ENCODE data around the gene SLC5A9.
"Not testable (repeated sequence)": the region's sequence is repeated elsewhere in the genome, so short reads cannot be mapped to it uniquely, and the experiment has no call there.

Gene SLC5A9

DNA sequence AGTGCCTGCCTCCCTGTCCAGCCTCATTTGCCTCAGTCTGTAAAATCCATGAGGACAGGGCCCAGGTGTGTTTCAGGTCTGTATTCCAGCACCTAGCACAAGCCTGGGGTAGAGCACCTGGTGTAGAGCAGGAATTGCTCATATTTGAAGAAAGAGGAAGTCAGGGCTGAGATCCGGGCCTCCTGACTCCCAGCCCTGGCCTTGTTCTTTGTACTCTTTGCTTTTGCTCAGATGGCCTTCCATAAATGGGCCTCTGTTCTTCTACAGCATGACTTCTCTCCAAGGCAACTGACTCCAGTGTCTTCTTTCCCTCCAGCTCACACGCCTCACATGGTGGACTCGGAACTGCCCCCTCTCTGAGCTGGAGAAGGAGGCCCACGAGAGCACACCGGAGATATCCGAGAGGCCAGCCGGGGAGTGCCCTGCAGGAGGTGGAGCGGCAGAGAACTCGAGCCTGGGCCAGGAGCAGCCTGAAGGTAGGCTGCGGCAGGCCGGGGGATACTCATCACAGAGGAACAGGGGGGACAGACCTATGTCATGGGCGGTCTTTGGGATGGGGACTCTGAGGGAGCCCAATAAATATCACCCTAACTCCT, 19.7 kb downstream of the SLC5A9 start:
- no peak for DNase-seq (ENCODE audit: low spot score)

DNA sequence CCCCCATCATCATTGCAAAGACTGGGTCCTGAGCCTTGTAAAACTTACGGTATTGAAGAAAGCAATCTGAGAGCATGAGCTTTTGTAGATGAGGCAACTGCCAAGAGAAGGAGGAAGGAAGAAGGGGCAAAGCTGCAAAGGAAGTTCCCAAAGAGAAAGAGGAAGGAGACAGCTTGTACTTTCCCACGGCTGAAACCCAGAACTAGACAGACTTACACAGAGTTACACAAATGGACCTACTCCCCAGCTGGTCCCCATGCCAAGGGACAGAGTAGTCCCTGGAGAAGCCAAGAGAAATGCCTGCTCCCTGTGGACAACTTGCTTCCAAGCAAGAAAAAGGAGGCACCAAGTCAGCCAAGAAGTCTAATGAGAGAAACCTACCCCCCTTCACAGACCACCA, 22.6 kb downstream of the SLC5A9 start:
- no peak for DNase-seq (ENCODE audit: low spot score)

- no peak for DNase-seq (ENCODE audit: low spot score)
Observed at GRCh38 chr1:48246727-48247126, 24.2 kb downstream of the SLC5A9 start.

GRCh38 chr1:48248356-48248755, 25.8 kb downstream of the SLC5A9 start:
- DNase-seq (ENCODE audit: low spot score) = no peak

DNA sequence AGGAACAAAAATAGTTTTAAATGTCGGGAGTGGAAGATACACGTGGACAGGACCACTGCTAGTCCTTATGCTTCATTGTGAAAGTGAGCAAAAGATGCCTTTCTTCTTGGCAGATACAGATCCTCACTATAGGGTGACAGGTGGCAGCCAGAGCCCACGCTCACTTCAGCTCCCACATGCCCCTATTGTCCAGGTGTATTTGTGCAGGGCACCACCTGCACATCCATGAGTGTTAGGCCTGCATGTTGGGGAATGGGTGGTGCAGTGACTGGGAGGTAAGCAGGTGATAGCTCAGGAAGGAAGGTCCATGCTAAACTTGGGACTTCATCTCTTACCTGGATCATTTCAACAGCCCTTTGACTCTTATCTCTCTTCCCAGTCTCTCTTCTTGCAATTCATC, 27.4 kb downstream of the SLC5A9 start:
- no peak for DNase-seq (ENCODE audit: low spot score)

- no peak for DNase-seq (ENCODE audit: low spot score)
Observed at GRCh38 chr1:48250572-48250971, 28.1 kb downstream of the SLC5A9 start.

- no peak for DNase-seq (ENCODE audit: low spot score)
Observed at GRCh38 chr1:48251323-48251722, 28.8 kb downstream of the SLC5A9 start.

- no peak for DNase-seq (ENCODE audit: low spot score)
Observed at GRCh38 chr1:48251821-48252220, 29.3 kb downstream of the SLC5A9 start.

- no peak for DNase-seq (ENCODE audit: low spot score)
Observed at GRCh38 chr1:48254254-48254653, 31.7 kb downstream of the SLC5A9 start.

- no peak for DNase-seq (ENCODE audit: low spot score)
Observed at GRCh38 chr1:48258106-48258505, 35.6 kb downstream of the SLC5A9 start.

DNA sequence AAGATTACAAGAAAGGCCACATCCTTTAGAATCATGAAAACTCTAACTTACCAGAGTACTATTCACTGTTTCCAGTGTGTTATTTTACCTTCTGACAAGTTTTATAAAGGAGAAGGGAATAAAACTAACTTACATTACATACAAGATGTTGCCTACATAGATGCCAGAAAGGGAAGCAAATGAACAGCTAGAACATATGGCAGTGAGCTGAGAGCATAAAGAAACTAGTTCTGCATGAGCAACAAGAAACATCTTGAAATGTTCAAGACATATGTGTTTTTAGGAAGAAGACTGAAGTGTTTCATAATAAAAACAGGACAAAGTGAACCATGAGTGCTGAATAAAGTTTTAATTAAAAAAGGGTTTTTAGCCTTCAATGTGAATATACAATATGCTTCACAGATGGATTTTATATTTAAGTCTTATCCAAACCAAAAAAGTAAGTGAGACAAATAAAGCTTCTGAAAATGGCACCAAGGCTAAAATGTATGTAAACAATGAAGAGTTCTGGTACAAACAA, 39.4 kb downstream of the SLC5A9 start:
- no peak for DNase-seq (ENCODE audit: low spot score)

DNA sequence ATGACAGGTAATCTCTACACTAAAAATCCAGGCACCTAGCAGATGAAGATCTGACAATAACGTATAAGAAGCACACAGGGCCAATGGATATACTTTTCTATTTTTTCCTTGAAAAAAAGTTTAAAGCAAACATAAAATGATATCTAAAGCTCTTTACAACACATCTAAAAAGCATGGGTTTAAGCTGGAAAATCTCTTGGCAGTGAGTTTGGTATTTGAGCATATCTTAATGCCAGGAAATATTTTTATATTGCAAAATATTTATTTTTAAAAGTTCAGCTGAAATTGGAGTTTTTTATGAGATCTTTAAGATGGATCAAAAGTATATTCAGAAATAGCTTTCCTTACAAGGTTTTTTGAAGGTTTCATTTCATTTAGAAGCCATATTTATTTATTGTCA, 40.5 kb downstream of the SLC5A9 start:
- DNase-seq (ENCODE audit: low spot score) = no peak

DNA sequence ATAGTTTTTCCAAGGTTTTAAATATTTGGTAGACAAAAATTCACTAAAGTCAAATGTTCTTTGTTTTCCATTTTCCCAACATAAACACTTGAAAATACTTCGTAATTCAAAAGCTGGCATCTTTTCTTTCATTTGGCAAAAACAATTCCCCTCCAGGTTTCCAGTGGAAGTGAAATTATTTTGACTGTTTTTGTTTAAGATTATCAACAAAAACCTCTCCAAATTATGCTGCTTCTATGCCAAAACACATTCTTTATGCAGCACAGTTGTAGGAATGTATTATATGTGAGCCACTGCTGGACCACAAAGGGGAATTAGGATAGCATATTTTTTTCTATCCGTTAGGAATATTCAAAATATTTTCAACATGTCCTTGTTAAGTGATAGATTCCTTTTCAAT, 44.1 kb downstream of the SLC5A9 start:
- DNase-seq (ENCODE audit: low spot score) = no peak

DNA sequence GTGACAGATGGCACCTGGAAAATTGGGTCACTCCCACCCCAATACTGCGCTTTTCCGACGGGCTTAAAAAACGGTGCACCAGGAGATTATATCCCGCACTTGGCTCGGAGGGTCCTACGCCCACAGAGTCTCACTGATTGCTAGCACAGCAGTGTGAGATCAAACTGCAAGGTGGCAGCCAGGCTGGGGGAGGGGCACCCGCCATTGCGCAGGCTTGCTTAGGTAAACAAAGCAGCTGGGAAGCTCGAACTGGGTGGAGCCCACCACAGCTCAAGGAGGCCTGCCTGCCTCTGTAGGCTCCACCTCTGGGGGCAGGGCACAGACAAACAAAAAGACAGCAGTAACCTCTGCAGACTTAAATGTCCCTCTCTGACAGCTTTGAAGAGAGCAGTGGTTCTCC, 54.9 kb downstream of the SLC5A9 start:
- not testable (repeated sequence) for DNase-seq (ENCODE audit: low spot score)

DNA sequence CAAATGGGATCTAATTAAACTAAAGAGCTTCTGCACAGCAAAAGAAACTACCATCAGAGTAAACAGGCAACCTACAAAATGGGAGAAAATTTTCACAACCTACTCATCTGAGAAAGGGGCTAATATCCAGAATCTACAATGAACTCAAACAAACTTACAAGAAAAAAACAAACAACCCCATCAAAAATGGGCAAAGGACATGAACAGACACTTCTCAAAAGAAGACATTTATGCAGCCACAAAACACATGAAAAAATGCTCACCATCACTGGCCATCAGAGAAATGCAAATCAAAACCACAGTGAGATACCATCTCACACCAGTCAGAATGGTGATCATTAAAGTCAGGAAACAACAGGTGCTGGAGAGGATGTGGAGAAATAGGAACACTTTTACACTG, 59.8 kb downstream of the SLC5A9 start:
- not testable (repeated sequence) for DNase-seq (ENCODE audit: low spot score)

DNA sequence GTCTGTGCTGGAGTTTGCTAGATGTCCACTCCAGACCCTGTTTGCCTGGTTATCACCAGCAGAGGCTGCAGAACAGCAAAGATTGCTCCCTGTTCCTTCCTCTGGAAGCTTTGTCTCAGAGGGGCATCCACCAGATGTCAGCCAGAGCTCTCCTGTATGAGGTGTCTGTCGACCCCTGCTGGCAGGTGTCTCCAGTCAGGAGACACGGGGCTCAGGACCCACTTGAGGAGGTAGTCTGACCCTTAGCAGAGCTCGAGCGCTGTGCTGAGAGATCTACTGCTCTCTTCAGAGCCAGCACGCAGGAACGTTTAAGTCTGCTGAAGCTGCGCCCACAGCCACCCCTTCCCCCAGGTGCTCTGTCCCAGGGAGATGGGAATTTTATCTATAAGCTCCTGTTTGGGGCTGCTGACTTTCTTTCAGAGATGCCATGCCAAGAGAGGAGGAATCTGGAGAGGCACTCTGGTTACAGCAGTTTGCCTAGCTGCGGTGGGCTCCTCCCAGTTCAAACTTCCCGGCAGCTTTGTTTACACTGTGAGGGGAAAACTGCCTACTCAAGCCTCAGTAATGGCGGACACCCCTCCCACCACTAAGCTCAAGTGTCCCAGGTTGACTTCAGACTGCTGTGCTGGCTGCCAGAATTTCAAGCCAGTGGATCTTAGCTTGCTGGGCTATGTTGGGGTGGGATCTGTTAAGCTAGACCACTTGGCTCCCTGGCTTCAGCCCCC, 62.3 kb downstream of the SLC5A9 start:
- not testable (repeated sequence) for DNase-seq (ENCODE audit: low spot score)

- no peak for DNase-seq (ENCODE audit: low spot score)
Observed at GRCh38 chr1:48285525-48285924, 63.0 kb downstream of the SLC5A9 start.

DNA sequence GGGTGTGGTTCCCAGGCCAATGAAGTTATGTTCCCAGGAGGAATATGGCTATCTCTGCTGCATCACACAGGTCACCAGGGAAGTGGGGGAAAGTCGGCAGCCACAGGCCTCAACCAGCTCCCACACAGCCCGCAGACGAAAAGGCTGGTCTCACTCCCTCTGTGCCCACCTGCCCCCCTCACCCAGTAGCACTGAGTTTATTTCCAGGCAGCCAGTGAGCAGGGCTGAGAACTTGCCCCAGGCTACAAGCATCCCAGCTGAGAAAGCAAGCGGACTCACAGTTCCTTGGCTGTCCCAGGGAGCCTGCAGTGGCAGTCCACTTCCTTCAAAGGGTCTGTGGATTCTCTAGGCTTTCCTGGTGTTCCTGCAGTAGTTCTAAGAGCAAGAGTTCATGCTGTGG, 68.9 kb downstream of the SLC5A9 start:
- no peak for DNase-seq (ENCODE audit: low spot score)

DNA sequence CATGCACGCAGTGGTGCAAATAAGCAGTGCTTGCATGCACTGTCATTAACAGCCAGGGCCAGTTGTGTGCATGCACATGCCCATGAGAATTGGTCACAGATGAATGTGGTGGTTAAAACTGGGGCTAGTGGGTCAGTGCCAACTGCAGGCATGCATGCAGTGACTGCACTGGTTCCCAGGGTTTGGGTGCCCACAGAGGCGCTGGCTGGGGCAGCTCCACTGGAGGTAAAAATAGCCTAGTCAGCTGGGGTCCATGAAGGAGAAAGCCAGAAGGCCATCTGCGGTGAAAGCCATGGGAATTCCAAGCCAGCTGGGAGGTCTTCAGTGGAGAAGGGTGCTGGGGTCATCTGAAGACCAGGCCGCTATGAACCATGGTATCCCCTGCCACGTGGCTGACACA, 70.2 kb downstream of the SLC5A9 start:
- no peak for DNase-seq (ENCODE audit: low spot score)

DNA sequence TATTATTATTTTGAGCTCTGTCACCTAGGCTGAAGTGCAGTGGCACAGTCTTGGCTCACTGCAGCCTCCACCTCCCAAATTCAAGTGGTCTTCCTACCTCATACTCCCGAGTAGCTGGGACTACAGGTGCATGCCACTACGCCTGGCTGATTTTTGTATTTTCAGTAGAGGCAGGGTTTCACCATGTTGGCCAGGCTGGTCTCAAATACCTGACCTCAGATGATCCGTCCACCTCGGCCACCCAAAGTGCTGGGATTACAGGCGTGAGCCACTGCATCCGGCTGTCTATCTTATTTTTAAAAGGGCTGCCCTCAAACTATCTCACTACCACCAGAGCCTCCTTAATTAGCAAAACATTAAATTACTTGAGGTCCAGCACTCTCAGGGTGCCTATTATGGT, 71.6 kb downstream of the SLC5A9 start:
- DNase-seq (ENCODE audit: low spot score) = not testable (repeated sequence)

- no peak for DNase-seq (ENCODE audit: low spot score)
Observed at GRCh38 chr1:48294656-48295055, 72.1 kb downstream of the SLC5A9 start.

Data from AG08396 (cell line).